ELF-1 (cell line): ENCODE results near the gene SNX4.
"Not testable (repeated sequence)": the region's sequence is repeated elsewhere in the genome, so short reads cannot be mapped to it uniquely, and the experiment has no call there.

Experiments
- DNase-seq: peaks from one replicate; pipeline ENCODE4 v3.0.0-alpha.2; 2016; ENCODE audit warnings: low read depth, low spot score

Gene SNX4

DNA sequence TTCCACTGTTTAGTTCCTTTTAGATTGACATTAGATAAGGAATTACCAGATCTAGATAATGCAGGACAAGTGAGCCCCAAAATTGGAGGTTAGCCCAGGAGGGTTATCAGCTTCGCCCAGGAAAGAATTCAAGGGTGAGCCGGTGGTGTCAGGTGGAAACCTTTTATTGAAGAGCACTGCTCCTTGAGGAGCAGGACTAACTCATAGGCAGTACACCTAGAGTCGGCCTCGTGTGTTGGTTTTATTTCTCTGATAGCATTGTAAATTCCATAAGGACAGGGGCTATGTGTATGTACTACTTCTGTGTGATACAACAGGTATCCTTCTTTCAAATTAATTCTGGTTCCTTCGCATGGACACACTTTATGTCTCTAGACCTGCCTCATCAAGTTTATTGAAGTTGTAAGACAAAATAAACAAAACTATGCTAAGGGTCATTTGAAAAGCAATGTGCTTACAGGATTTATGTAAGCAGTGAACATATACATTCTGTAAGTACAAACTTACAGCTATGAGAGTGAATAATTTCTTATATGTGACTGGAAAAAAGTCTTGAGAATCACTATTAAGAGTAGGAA, 57.2 kb downstream of the SNX4 start:
- no peak for DNase-seq

DNA sequence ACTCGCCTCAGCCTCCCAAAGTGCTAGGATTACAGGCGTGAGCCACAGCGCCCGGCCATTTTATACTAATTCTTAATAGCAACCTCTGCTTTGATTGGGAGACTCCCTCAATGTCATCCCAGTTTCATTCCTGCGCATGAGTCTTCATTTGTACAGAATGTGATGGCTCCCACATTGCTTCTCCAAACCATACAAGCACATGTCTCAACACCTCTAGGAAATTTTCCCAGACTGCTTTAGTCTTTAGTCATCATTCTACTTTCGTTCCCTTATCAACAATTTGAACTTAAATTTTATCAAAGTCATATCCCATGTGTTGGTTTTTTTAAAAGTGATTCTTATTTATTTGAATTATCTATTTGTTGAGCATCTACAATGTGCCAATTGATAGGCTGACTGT, 58.1 kb downstream of the SNX4 start:
- no peak for DNase-seq

GRCh38 chr3:125460233-125460632, 59.8 kb downstream of the SNX4 start:
- no peak for DNase-seq

GRCh38 chr3:125443923-125444322, 76.1 kb downstream of the SNX4 start:
- no peak for DNase-seq

DNA sequence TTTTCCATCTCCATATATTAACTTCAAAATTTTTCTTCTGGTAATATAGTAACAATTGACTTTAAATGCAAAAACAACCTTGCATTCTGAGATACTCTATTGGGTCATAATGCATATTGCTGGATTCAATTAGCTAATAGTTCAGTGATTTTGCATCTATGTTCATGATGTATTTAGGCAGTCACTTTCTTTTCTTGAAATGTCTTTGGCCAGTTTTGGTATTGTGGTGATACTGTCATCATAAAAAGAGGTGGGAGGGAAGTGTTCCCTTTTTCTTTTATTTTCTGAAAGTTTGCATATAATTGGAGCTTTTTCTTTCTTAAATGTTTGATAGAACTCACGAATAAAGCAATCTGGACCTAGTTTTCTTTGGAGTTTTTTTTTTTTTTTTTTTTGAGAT, 77.5 kb downstream of the SNX4 start:
- no peak for DNase-seq

GRCh38 chr3:125440970-125441369, 79.0 kb downstream of the SNX4 start:
- no peak for DNase-seq

DNA sequence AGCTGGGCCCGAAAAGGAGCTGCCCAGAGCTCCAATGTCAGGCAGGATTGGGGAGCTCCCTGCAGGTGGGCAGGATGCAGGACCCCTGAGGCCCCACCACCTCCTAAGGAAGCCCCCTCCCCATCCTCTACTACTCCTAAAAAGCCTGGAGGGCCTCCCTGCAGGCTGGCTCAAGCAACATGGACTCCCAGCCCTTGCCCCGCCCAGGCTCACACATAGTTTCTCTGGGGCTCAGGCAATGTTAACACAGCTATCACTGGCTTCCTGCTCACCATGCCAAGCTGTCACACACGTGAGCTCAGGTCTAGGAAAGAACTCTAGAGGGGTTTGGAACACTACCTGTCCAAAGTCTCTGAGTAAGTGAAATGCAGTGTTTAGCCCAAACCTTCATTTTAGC, 79.4 kb downstream of the SNX4 start:
- no peak for DNase-seq

GRCh38 chr3:125437631-125438435, 82.2 kb downstream of the SNX4 start:
- peak; percentile 69 for DNase-seq

- DNase-seq: no peak
Observed at GRCh38 chr3:125436921-125437320, 83.1 kb downstream of the SNX4 start.

DNA sequence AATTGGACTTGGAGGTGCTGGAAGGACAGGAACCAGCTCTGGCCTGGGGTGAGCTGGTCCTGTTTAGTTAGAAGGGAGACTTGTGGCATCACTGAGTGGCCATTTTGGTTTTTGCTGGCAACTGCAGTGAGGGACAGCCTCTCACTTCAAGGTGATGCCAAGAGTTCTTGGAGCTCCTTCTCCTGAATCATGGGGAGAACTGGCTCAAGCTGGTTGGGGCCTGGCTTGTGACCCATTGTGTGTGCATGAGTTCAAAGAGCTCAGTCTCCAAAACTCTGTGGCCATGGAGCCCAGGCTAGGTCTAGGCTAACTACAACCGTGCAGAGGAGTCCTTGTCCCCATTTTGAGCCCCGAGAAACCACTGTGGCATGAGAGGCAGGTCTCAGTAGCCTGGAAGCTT, 84.8 kb downstream of the SNX4 start:
- no peak for DNase-seq

GRCh38 chr3:125434582-125435011, 85.4 kb downstream of the SNX4 start:
- DNase-seq: no peak

- DNase-seq: peak; percentile 33
Observed at GRCh38 chr3:125433611-125434041, 86.4 kb downstream of the SNX4 start.

GRCh38 chr3:125433091-125433534, 86.9 kb downstream of the SNX4 start:
- no peak for DNase-seq

DNA sequence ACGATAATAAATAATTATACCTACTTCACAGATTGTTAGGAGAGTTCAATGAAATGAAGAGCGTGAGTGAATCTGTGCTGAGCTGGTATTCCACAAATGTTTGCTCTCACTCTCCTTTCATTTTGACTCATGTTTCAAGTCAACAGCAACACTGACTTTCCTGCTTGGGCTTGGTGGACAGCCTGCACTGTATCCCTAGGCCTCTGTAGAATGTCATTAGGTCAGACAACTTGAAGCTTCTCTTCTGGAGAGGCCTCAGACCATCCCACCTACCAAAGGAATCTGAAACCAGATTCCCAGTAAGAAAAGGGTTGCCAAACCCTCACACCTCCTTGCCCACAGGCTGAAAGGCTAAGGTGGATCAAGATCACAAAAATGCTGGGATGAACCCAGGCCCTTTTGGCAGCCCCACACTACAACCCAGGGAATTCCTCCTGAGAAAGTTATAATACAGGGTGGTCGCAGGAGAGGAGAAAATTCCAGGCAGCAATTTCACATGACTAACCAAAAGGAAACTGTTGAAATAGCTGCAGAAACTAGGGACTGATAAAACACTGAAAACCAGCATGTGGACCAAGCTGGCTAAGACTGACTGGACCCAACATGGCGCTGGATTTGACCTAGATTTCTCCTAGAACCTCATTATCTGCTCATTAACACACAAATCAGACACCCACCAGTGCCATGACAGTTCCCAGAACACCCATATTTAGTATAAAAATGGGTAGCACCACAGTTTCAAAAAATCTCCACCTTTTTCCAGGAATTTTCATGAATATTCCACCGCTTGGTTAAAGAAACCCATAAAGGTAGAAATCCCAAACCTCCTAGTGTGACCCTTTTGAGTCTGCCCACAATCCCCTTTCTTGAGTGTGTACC, 87.9 kb downstream of the SNX4 start:
- DNase-seq: peak; percentile 34

DNA sequence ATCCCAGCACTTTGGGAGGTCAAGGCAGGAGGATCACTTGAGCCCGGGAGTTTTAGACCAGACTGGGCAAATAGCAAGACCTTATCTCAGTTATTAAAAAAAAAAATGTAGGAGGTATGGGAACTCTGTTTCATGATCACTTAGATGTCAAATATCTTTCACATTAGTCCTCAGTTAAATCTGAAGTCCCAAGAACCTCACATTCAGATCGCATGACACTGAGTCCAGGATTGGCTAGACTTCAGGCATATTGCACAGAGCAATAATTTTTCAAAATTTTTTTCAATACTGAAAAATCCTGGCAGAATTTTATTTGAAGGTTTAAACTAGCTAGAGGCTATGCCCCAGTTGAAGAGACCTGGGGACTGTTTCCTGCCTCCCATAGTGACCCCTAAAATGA, 88.6 kb downstream of the SNX4 start:
- no peak for DNase-seq

GRCh38 chr3:125428216-125428830, 91.7 kb downstream of the SNX4 start:
- DNase-seq: no peak

- no peak for DNase-seq
Observed at GRCh38 chr3:125418306-125418705, 101.7 kb downstream of the SNX4 start.

DNA sequence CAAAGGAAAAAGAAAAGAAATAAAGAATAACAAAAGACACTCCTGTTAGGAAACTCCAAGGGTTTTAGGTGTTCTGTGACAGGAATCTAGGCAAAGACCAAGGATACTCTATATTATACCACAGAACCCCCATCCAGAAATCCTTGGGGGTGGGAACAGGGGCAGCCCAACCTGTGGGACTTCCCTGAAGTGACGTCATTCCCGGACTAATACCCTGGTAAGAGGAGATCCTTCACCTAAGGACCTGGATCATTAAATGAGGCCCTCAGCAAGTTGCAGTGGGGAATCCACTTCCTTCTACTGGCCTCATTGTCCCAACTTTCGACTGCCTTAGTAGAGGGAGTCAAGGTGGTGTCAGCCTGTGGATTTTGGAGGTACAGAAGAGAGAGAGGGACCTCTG, 103.8 kb downstream of the SNX4 start:
- no peak for DNase-seq

GRCh38 chr3:125414669-125415068, 105.3 kb downstream of the SNX4 start:
- DNase-seq: no peak

- no peak for DNase-seq
Observed at GRCh38 chr3:125410922-125411321, 109.1 kb downstream of the SNX4 start.

GRCh38 chr3:125406070-125406469, 113.9 kb downstream of the SNX4 start:
- DNase-seq: no peak

GRCh38 chr3:125405515-125405914, 114.5 kb downstream of the SNX4 start:
- DNase-seq: not testable (repeated sequence)
